HFF-Myc (cell line): Measurements from ENCODE around the gene PLEK2.
"Not testable (repeated sequence)": the region's sequence is repeated elsewhere in the genome, so short reads cannot be mapped to it uniquely, and the experiment has no call there.

Experiments
- DNase-seq: peaks from one replicate; pipeline ENCODE4 v3.0.0-alpha.2; 2011; ENCODE audit warnings: low read depth; ENCODE audit errors: extremely low read depth
- H3K4me3 ChIP-seq: replicated peaks from 2 replicates; pipeline ENCODE4 v1.5.1; 2011; ENCODE audit warnings: low read depth, mild to moderate bottlenecking, control low read depth, low read length
- CTCF ChIP-seq: IDR thresholded peaks from 2 replicates; pipeline ENCODE4 v1.5.1; 2012; ENCODE audit warnings: mild to moderate bottlenecking, low read depth, low read length, control low read depth; ENCODE audit errors: missing control alignments

Gene PLEK2

GRCh38 chr14:67416085-67416484 is 4.1 kb upstream of the PLEK2 start:
- DNase-seq = no peak
- no peak overlapping the region for H3K4me3 ChIP-seq
- no peak for TF ChIP-seq CTCF

GRCh38 chr14:67415610-67416009 is 3.6 kb upstream of the PLEK2 start:
- DNase-seq, H3K4me3 ChIP-seq: not testable (repeated sequence)

- H3K4me3 ChIP-seq = no peak overlapping the region
- no peak for TF ChIP-seq CTCF
- DNase-seq = peak; percentile 56
Measured at GRCh38 chr14:67413806-67414769, 2.1 kb upstream of the PLEK2 start.

GRCh38 chr14:67411370-67411769 is 595 bp downstream of the PLEK2 start:
- TF ChIP-seq CTCF = no peak
- no peak for DNase-seq
- H3K4me3 ChIP-seq = peak overlapping the region; percentile 30; the same call in 1 of the 2 replicates

GRCh38 chr14:67410313-67410712 is 1.7 kb downstream of the PLEK2 start:
- H3K4me3 ChIP-seq = no peak overlapping the region
- DNase-seq = no peak
- TF ChIP-seq CTCF = no peak

- DNase-seq = no peak
- H3K4me3 ChIP-seq = no peak overlapping the region
- no peak for TF ChIP-seq CTCF
Measured at GRCh38 chr14:67409461-67409860, 2.5 kb downstream of the PLEK2 start.

GRCh38 chr14:67408122-67408801 is 3.7 kb downstream of the PLEK2 start:
- not testable (repeated sequence) for H3K4me3 ChIP-seq, DNase-seq
